Activated CD4-positive, alpha-beta T cell treated with anti-CD3 and anti-CD28 coated beads for 4 hours (primary cell): ENCODE measurements around the gene FAM72D.
A peak's percentile ranks its signal among the peaks of the same experiment; 100 is the strongest.
"Not testable (repeated sequence)": the region's sequence is repeated elsewhere in the genome, so short reads cannot be mapped to it uniquely, and the experiment has no call there.

Source experiments
- DNase-seq, 2 donors: peaks; one replicate each; pipeline ENCODE4 v3.0.0-alpha.2; 2020

FAM72D gene

DNA sequence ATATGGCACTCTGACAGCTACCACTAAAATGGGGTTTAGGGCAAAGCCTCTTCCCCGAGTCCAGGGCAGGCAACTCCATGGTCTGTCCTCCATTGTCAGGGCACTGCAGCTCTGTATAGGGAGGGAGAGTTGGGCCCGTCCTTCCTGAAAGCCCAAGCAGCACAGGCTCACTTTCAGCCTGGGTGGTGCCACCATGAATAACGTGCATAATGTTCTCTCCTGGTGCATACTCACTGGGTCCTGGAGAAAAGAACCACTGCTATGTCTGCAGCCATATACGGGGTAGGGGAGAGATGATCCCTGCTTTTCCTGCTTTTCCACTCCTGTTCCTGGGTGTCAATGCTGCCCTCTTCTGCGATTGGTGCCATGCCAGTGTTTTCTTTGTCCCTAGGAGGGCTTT is 60.1 kb downstream of the FAM72D start:
- DNase-seq, result not testable (repeated sequence)

DNA sequence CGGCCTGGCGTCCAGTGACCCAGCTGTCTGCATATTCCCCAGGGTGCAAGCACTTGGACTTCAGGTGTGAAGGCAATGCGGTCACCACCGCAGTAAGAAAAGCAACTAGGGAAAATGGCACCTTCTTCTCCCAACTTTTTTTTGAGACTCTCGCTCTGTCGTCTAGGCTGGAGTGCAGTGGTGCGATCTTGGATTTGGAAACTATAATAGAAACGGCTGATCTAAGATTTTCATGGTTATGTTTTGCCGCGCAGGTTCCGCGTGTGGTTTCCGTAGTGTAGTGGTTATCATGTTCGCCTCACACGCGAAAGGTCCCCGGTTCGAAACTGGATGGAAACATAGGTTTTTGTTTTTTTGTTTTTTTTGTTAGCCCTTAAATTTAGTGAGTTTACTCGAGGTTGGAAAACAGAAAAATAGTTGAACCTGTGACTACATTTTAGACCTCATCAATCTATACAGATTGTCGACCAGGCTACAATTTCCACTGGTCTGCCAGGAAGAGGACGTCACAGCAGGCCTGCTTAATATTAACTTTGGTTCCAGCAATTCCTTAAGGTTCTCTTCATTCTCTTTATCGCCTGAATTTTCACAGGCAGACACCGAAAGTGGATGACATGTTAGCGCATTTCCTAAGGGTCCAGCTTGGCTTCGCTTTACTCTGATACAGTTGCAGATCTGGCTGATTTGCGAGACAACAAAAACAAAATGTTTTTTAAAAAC is 61.3 kb downstream of the FAM72D start:
- peak; percentile 10 to 37 for DNase-seq

DNA sequence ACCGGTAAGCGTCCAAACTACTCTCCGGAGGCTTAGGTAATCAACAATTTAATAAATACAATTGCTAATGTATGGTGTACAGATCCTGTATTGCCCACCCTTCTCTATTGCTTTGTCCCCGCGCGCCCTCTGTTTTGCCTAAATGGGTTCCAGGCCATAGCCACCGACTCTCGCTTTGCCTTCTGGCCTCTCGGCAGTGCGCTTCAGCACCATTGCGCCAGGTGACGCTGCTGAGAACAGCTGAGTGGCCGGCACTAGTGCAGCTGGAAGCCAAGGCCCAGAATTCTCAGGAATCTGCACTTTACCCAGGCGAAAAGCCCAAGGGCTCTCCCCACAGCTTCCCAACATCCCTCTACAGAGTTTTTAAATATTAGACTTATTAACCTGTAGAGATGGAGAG is 61.9 kb downstream of the FAM72D start:
- DNase-seq, result not testable (repeated sequence)

- DNase-seq, result not testable (repeated sequence)
Observed at GRCh38 chr1:145161046-145161752, 65.4 kb downstream of the FAM72D start.
